GM19463 (cell line): Measurements from ENCODE around the gene ALK.

Source experiments
- ATAC-seq: cut with Tn5 transposase; IDR thresholded peaks from one replicate; pipeline ENCODE4 v1.9.1; 2021; ENCODE audit warnings: mild to moderate bottlenecking, moderate library complexity; ENCODE audit not compliant: unreplicated experiment

ALK gene

GRCh38 chr2:29305762-29306161 lies 615.6 kb downstream of the ALK start:
- no peak for ATAC-seq

GRCh38 chr2:29304399-29305060 lies 616.9 kb downstream of the ALK start:
- ATAC-seq = no peak

- no peak for ATAC-seq
Measured at GRCh38 chr2:29296585-29296984, 624.8 kb downstream of the ALK start.

GRCh38 chr2:29295845-29296244 lies 625.5 kb downstream of the ALK start:
- no peak for ATAC-seq

- no peak for ATAC-seq
Measured at GRCh38 chr2:29293830-29294438, 627.5 kb downstream of the ALK start.

- ATAC-seq = no peak
Measured at GRCh38 chr2:29290293-29291047, 630.9 kb downstream of the ALK start.

- no peak for ATAC-seq
Measured at GRCh38 chr2:29284671-29285070, 636.7 kb downstream of the ALK start.

GRCh38 chr2:29281916-29282247 lies 639.5 kb downstream of the ALK start:
- ATAC-seq = no peak

GRCh38 chr2:29281086-29281915 lies 640.1 kb downstream of the ALK start:
- ATAC-seq = no peak

GRCh38 chr2:29278966-29279365 lies 642.4 kb downstream of the ALK start:
- ATAC-seq = no peak

GRCh38 chr2:29276151-29276550 lies 645.2 kb downstream of the ALK start:
- no peak for ATAC-seq

GRCh38 chr2:29275186-29275585 lies 646.2 kb downstream of the ALK start:
- ATAC-seq = no peak

GRCh38 chr2:29273685-29274611 lies 647.4 kb downstream of the ALK start:
- ATAC-seq = no peak

- ATAC-seq = no peak
Measured at GRCh38 chr2:29273004-29273684, 648.2 kb downstream of the ALK start.

- no peak for ATAC-seq
Measured at GRCh38 chr2:29272311-29272710, 649.1 kb downstream of the ALK start.

- no peak for ATAC-seq
Measured at GRCh38 chr2:29270701-29271121, 650.7 kb downstream of the ALK start.

- ATAC-seq = no peak
Measured at GRCh38 chr2:29269765-29270109, 651.6 kb downstream of the ALK start.

- ATAC-seq = no peak
Measured at GRCh38 chr2:29269095-29269764, 652.2 kb downstream of the ALK start.

- no peak for ATAC-seq
Measured at GRCh38 chr2:29267720-29268119, 653.7 kb downstream of the ALK start.
